ENCODE data around the gene LCE2B.
"Not testable (repeated sequence)": the region's sequence is repeated elsewhere in the genome, so short reads cannot be mapped to it uniquely, and the experiment has no call there.

LCE2B gene, protein sequence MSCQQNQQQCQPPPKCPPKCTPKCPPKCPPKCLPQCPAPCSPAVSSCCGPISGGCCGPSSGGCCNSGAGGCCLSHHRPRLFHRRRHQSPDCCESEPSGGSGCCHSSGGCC

DNA sequence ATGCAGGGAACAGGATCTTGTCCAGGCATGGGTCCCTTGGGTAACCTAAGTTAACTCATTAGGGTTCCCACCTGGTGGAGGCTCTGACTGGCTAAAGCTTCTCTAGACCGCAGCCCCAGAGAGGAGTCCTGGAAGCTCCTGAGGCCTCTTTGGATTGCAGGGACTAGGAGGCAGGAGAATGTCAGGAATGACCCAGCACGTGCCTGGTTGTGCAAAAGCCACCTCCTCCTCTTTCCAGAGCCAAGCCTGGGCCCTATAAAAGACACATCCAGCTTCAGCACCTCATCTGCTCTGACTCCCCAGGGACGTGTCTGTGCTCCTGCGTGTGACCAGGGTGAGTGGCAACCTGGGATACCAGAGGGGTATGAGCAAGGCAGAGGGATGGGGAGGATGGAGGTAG is at the start of gene LCE2B:
LCE2B (plus strand) TSS at position 301 of the 400 bp plus-strand sequence. CDS start 721 bp downstream, outside the sequence.
- DNase-seq = not testable (repeated sequence)

DNA sequence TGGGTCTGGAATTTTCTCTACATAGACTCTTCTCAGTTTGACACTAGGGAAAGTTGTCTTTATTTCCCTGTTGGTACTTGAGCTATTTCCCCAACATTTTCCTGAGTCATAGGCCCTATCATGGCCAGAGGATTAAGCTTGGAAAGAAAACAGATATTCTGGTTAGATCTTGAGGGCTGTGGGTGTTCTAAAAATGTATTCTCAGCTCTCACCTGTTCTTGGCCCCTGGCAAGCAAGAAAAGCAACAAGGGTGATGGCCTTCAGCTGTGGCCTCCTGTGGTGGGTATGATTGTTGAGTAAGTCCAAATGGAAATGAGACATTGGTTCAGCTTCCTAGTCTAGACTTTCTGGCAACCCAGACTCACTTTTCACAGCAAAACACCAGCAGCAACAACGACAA is 45.6 kb upstream of the LCE2B start:
- no peak for DNase-seq

DNA sequence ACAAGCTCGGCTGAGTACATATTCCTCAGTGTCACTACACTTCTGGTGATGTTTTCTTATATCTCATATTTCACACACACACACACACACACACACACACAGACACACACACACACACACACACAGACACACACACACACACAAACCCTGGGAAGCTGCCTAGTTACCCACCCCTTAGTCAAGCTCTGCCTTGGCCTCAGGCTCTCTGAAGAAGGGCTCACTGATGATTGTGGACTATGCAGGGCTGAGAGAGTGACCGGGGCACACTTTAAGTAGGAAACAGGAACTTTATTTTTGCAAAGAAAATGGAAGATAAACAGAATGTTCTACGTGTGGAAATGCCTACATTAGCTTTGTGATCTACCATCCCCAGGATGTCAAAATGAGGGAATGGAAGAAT is 42.0 kb upstream of the LCE2B start:
- DNase-seq = no peak

DNA sequence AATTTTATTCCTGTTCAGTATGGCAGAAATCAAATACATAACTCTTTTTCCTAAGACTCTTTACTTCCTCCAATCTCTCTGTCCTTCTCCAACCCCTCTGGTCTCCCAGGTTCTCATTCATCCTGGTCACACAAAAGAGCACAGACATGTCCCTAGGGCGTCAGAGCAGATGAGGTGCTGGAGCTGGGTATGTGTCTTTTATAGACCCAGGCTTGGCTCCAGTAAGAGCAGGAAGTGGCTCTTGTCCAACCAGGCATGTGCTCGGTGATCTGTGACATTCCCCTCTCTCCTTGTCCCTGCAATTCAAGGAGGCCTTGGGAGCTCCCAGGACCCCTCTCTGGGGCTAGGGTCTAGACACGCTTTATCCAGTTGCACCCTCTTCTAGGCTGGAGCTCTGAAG is 40.8 kb upstream of the LCE2B start:
- no peak for DNase-seq

DNA sequence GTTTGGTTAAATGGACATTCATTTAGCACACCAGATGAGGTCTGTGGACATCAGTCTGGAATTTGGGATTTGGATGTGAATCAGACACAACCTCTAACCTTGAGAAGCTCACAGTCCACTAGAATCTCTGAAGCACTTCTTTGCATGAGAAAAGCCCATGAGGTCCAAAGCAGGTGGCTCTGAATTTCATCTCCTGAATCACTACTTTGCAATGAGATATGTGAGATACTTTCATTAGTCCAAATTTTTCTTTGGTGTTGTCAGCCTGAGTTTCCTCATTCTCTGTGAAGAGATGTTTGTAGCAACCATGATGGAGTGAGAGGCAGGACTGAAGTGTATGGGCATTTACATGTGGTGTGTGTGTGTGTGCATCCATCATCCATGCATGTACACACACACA is 39.3 kb upstream of the LCE2B start:
- DNase-seq = no peak

DNA sequence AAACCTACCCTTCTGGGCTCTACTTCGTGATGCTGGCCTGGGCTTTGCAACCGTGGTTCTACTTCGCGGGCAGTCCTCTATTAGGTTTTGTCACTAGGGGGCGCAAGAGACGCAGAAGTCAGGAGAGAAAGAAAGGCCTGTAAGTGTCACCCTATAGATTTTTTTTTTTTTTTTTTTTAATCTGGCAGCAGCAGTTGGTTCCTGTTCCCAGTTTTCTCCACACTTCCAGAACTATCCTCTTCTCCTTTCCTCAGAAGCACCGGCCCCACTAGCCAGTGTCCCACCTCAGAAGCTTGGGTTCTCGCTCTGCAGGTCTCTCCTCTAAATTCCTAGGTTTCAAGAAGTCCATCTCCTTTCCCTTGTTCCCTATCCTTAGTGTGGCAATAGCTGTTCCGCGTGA is 31.8 kb upstream of the LCE2B start:
- DNase-seq = peak in 29 of 51 donors; percentile 0 to 59 (median 4)

DNA sequence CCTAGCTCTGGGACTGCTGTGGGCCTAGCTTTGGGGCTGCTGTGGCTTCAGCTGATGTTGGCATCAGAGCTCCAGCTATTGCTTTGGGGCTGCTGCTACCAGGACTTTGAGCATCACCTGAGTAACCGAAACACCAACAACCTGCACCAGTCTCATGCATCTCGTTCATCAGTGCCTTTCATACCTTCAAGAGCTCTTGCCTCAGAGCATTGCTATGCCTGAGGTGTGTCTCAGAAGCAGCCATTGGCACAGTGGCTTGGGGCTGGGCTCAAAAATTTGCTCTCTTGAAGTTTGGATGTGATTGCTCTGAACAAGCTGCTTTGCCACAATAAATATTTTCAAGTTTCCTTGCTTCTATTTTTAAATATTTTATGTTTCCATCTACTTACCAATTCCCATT is 29.5 kb upstream of the LCE2B start:
- DNase-seq = no peak

DNA sequence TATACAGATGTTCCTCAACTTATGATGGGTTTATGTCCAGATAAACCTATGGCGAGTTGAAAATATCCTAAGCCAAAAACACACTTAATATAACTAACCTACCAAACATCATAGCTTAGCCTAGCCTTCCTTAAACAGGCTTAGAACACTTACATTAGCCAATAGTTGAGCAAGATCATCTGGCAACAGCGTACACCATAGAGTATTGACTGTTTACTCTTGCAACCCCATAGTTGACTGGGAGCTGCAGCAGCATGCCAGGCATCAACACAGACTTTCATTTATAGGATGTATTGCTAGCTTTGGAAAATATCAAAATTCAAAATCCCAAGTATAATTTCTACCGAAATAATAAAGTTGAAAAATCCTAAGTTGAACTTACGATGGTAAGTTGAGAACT is 28.2 kb upstream of the LCE2B start:
- DNase-seq = no peak

DNA sequence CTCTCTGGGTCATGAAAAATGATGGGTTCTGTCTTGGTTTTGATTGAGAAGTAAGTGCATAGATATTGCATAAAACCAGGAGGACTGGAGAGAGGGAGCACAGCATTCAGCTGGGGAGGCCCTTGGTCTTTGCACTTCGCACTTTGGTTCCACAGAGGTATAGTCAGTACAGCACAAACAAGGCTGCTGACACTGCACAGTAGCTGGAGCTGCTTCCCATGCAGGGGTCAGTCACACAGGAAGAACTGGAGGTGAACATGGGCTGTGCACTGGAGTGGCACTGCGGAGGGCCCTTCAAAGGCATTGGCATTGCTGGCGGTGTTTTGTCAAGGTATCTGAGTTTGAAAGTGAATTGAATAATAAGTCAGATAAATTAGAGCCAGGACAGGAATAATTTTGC is 27.3 kb upstream of the LCE2B start:
- no peak for DNase-seq

DNA sequence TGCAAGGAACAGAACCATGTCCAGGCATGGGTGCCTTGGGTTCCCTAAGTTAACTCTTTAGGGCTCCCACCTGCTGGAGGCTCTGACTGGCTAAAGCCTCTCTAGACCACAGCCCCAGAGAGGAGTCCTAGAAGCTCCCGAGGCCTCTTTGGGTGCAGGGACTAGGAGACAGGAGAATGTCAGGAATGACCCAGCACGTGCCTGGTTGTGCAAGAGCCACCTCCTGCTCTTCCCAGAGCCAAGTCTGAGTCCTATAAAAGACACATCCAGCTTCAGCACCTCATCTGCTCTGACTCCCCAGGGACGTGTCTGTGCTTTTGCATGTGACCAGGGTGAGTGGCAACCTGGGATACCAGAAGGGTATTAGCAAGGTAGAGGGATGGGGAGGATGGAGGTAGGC is 22.8 kb upstream of the LCE2B start, which contains the start of gene LCE2D:
LCE2D (plus strand) TSS at position 283 of the 400 bp plus-strand sequence. CDS start 726 bp downstream, outside the sequence.
- DNase-seq = no peak

DNA sequence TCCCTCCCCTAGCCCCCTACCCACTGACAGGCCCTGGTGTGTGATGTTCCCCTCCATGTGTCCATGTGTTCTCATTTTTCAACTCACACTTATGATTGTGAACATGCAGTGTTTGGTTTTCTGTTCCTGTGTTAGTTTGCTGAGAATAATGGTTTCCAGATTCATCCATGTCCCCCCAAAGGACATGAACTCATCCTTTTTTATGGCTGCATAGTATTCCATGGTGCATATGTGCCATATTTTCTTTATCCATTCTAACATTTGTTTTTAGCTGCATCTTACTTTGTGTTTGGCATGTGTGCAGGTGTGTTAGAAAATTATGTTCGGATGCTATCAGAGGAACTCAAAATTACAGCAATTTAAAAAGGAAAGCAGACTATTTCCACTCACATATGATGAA is 19.8 kb upstream of the LCE2B start:
- DNase-seq = not testable (repeated sequence)

DNA sequence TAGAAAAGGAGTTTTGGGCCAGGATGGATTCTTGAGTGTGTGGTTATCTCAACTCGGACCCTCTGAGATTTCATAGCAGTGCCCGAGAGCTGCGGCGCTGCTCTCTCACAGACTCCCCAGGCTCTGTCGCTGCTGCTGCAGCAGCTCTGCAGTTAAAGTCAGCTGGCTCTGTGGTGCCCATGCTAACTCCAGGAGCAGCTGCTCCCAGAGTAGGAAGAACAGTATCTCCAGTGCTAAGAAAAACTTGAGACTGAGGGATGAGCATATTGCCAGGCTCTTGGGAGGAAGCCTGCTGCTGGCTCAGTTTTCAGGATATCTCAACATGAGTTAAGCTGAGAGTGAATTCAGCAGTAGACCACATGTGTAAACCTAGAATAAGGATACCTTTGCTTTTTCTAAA is 18.3 kb upstream of the LCE2B start:
- DNase-seq = no peak

DNA sequence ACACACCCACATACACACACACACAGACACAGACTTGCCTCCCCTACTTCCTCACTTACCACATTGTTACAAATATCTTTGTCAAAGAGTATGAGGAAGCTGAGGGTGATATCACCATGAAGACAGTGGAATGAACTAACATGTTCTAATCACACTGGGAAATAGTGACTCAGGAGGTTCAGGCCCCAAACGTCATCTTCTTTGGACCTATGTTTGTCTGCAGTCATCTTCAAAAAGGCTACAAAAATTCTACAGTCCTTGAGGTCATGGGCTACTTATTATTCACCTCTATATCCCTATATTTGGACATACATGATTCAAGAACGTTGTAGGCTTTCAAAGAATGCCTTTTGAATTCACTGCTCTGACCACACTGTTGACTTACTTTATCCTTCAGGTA is 12.9 kb upstream of the LCE2B start:
- no peak for DNase-seq

DNA sequence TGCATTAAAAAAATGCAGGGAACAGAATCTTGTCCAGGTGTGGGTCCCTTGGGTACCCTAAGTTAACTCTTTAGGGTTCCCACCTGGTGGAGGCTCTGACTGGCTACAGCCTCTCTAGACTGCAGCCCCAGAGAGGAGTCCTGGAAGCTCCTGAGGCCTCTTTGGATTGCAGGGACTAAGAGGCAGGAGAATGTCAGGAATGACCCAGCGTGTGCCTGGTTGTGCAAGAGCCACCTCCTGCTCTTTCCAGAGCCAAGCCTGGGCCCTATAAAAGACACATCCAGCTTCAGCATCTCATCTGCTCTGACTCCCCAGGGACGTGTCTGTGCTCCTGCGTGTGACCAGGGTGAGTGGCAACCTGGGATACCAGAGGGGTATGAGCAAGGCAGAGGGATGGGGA is 10.9 kb upstream of the LCE2B start, which contains the start of gene LCE2C:
LCE2C (plus strand) TSS at position 297 of the 400 bp plus-strand sequence. CDS start 737 bp downstream, outside the sequence.
- not testable (repeated sequence) for DNase-seq

DNA sequence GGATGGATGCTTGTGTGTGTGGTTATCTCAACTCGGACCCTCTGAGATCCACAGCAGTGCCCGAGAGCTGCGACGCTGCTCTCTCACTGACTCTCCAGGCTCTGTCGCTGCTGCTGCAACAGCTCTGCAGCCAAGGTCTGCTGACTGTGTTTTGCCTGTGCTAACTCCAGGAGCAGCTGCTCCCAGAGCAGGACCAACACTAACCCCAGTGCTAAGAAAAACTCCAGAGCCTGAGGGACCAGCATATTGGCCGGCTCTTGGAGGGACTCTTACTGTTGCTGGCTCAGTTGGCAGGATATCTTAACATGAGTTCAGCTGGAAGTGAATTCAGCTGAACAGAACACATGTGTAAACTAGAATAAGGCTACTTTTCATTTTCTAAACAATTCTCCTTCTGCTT is 6.5 kb upstream of the LCE2B start:
- no peak for DNase-seq

DNA sequence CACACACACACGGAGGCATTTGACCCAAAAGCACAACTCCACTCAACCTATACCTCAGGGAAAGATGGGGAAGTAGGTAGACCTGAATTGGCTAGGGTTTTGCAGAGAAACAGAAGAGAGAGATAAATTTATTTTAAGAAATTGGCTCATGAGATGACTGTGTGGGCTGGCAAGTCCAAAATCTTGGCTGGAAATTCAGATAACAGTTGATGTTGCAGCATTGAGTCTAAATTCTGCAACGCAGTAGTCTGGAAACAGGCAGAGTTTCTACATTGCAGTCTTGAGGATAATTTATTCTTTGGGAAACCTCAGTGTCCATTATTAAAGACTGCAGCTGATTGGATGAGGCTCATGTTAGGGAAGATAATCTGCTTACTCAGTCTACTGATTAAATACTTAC is 4.3 kb upstream of the LCE2B start:
- no peak for DNase-seq

DNA sequence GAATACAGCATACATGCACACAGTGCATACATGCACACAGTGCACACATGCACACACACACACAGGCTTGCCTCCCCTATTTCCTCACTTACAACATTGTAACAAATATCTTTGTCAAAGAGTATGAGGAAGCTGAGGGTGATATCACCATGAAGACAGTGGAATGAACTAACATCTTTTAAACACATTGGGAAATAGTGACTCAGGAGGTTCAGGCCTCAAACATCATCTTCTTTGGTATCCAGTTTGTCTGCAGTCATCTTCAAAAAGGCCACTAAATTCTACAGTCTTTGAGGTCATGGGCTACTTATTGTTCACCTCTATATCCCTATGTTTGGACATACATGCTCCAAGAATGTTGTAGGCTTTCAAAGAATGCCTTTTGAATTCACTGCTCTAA is 2.1 kb upstream of the LCE2B start:
- DNase-seq = no peak

DNA sequence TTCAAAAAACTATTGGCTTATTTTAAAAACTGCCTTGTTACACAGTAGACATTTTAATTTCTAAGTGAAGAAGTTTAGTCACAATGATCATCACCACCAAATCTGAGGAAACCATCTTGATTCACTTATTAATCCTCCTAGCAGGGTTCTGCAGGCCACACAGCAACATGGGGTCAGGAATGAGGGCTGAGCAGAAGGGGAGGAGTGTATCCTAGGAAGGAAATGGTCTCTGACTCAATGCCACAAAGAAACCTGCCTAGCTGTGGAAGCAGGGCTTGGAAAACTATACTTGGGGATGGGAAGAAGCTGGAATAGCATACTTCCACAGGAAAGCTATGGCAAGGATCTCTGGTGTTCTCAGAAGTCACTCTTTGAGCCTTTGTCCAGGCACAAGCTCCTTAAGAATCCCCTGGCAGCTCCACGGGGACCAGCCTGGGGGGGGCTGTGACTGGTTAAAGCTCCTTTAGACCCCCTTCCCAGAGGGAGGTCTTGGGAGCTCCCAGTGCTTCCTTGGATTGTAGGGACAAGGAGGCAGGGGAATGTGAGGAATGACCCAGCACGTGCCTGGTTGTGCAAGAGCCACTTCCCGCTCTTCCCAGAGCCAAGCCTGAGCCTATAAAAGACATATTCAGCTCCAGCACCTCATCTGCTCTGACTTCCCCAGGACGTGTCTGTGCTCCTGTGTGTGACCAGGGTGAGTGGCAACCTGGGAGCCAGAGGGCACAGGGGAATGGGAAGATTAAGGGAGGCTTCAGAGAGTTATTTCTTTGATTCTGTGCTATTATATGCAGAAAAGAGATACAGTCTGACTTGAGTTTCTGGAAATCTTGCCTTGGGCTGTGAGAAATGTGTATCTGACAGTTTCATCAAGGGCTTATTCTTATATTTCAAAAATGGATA is 12.0 kb downstream of the LCE2B start, which contains the start of gene LCE2A:
LCE2A (plus strand) TSS at position 645 of the 900 bp plus-strand sequence. CDS start 557 bp downstream, outside the sequence.
- no peak for DNase-seq

DNA sequence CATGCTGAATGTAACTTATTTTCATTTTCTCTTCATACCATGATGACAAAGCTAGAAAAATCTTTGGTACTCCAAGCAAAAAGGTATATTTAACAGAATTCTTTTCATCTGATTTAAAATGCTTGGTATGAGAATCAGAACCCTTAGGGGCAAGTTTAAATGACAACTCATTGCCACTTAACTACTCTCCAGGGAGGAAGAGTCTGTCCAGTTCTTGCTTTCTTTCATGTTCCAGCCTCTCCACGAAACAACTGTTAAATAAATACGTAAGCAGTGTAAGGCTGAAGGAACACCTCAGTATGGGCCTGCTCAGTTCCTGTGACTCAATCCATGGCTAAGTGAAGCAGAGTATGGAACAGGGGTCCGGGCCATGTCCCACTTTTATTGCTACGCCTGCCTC is 13.8 kb downstream of the LCE2B start:
- no peak for DNase-seq

DNA sequence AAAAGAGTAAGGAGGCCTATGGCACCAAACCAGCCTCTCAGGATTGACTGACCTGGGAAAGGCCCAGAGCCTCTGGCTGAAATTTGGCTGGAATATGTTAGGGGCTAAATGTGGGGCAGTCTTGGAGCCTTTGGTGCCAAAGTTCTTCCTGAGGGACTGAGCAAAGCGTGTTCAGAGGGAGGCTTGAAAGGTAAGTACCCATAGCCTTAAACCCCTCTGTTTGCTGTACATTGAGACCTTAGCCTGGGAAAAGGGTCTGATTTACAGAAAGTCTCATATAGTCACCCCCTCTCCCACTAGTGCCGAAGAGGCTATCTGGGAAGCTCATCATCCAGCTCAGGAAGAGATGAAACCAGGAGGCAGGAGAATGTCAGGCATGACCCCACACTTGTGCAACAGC is 21.9 kb downstream of the LCE2B start, which contains the start of gene LCE4A:
LCE4A (plus strand) TSS at position 301 of the 400 bp plus-strand sequence. CDS start 916 bp downstream, outside the sequence.
- no peak for DNase-seq

DNA sequence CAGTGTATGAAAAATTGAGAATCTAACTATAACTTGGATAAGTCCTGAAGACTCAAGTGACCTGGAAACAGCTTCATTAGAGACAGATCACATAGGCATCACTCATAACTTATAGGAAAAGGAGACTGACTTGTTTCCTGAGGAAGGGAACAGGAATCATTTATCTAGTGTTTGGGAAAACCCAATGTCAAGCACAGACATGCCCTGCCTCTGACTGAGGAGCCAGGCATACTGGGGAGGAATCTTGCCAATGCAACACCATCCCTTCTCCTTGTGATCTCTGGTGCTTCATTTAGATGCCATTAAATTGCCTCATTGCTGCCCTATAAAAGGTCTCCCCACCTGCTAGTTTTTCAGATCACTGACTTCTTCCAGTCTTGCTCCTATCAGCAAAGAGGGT is 32.3 kb downstream of the LCE2B start:
- no peak for DNase-seq

DNA sequence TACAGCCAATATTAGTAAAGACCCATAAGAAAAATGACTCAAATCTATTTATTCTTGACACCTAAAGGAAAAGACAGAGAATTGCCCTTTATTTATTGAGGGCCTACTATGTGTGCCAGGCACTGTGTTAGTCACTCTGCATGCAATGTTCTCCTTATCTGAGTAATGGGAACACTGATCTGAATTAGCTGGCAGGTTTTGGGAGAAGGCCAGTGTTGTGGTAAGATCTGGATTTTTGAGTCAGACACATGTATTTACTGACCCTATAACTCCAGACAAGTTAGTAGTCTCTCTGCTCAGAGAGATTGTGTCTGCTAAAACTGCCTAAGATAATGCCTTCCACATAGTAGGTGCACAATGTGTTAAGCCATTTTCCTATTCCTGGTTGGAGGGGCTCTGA is 39.3 kb downstream of the LCE2B start:
- no peak for DNase-seq

DNA sequence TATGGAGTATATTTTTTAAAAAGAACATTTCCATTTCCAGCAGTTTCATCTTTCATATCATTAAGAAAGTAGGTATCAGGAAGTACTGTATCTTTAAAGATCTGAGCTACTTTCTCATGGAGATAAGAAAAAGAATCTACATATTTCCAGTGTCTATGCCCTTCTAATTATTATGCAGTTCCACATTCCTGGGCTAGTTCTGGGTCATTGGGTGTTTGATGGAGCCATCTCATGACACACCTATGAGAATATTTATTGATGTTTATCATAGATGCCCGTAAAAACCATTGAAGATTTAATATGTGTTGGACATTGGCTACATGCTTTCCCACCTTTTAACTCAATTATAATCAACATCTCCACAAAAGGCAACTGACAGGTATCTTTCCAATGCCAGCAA is 43.1 kb downstream of the LCE2B start:
- no peak for DNase-seq

Measured in hypothalamus (tissue), 51 donors.